DMS114 treated with DMSO at 0.1 percent for 48 hours (cell line): Measurements from ENCODE around the gene P2RX1.

Source experiments
- DNase-seq: peaks from one replicate; lab custom pipeline; 2025; ENCODE audit not compliant: unreplicated experiment; lab: John Stamatoyannopoulos, UW

The P2RX1 gene

DNA sequence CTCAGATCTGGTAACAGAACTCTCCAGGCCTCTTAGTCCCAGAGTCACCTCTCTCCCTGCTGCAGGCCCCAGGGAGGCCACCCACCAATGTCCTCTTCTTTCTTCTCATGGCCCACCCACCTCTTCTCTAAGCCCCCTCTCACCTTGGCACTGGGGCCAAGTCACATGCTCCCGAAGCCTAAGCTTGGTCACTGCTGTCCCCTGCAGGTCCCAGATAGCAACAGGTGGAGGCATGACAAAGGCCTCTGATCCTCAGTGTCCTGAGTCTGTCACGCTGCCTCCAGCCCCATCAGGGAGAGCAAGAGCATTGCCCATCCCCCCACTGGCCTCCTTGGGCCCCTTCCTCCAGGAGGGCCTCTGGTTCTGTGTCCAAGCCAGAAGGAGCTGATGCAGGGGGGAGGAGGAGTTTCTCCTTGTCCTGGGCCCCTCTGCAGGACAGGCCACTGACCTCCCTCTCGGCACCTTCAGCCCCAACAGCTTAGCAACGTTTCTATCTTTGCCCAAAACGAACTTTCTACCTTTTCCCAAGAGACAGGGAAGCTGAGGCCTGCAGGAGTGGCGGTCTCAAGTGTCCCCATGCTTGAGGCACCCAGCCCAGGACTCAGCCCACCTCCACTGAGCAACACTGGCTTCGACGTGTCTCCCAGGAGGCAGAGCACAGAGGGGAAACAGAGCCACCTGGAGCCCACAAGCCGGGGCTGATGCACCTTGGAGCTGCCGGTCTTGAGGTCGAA lies 8.6 kb downstream of the P2RX1 start:
- no peak for DNase-seq

DNA sequence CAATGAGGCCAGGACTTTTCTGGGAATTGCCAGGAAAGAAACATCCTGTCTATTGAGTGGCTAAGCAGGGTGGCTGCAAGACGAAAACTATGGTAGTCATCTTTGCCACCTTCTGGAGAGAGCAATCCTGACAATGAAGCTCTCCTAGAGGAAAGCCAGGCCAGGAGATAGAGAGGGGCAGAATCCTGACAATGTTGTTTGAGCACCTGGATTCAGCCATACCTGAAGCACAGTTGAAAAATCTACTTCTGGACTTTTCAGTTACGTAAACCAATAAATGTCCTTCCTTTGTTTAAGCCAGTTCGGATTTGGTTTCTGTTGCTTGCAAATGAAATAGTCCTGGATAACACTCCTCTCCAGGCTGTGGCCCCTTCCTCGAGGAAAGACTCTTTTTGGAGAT lies 9.4 kb downstream of the P2RX1 start:
- DNase-seq: no peak

DNA sequence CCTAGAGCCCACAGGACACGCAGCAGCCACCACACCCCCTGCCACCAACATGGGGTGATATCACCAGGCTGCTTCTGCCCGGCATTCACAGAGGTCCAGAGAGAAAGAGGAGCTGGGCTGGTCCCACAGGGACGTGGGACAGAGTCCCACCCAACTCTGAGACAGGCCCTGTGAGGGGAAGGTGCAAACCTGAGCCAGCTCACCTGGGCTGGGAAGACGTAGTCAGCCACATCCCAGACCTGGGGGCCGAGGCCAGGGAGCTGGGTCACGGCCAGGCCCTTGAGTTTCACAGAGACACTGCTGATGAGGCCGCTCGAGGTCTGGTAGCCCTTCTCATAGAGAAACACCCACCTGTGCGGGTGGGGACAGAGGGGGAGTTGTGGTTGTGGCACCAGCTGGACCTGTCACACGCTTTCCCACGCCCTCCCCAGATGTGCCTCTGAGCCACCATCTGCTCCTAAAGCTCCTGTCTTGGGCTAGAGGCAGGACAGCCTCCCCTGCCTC lies 11.2 kb downstream of the P2RX1 start:
- no peak for DNase-seq

DNA sequence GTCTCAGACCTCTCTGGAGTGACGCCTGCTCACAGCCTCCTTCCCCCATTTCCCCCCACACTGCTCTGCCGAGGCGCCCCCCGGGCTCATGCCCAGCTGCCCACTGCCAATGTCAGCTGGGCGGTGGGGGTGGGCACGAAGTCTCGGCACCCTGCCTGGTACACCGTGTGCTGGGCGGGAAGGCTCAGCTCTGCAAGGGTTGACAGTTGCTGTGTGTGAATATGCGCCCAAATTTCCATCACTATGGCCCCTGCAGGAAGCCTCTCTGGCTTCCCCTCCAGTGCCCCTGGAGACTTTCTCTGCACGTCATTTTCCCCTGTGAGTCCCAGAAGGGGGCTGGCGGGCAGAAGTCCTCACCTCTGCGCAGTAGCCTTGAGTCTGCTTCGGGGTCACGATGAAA lies 11.8 kb downstream of the P2RX1 start:
- DNase-seq: no peak

DNA sequence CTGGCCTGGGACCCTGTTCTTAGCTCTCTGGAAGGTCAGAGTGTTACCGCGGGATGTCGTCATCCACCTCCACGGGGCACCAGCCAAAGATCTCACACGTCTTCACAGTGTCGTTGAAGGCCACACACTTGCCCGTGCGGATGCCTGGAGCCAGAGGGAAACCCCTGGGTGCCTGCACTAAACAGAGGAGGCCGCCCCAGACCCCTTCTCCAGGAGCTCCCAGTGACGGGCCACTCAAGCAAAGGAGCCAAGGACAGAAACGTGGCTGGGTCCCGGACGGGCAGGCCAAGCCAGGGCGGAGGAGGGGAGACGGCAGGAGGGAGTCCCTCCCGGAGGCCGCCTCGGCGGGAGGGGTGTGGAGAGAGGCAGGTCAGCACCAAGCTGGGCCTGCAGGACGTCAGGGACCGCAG lies 12.4 kb downstream of the P2RX1 start:
- DNase-seq: no peak

DNA sequence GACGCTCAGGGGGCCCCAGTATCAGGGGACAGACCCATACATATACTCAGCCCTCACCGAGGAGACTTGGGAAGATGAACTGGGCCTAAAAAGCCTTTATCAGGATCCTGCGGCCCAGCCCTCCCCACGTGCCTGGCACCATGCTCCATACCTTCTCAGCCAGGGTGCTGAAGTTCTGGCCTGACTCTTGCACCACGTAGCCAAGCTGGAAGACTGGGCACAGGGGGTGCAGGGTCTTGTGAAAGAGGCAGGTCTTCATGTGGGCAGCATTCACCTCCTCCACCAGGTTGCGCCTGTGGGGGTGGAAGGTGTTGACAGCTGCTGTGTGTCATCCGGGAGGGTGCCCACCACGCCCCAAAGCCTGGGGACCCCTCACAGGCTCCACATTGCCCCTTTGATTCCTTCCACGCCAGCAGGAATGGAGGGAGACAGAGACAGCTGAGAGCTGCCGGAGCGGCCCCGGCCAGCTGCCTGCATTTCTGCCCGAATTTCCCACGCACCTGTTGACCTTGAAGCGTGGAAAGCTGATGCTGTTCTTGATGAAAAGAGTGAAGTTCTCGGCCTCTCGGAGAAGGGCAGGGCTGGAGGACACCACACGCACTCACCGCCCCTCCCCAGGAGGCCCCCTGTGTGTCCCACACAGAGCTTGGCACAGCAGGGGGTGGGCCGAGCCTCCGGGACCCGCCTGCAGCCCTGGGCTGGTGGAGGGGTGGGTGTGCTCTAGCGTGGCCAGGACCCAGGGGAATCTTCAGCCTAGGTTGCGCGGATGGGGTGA lies 13.0 kb downstream of the P2RX1 start:
- no peak for DNase-seq

DNA sequence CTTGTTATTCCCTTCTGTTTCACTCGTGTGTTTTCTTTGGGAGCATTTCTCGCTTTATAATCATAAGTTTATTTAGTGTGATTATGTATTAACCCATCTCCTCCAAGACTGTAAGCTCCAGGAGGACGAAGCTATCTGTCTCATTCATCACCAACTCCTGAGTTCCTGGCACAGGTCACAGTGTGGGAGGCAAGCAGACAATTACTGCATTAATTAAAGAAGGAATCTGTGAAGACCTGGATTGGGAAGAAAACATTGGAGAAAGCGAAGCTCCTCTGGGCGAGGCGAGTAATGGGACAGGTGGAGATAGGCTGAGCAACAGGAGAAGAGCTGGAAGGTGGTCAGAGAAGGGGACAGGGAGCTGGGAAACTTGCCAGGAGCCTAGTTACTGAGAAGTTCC lies 15.6 kb downstream of the P2RX1 start:
- no peak for DNase-seq

DNA sequence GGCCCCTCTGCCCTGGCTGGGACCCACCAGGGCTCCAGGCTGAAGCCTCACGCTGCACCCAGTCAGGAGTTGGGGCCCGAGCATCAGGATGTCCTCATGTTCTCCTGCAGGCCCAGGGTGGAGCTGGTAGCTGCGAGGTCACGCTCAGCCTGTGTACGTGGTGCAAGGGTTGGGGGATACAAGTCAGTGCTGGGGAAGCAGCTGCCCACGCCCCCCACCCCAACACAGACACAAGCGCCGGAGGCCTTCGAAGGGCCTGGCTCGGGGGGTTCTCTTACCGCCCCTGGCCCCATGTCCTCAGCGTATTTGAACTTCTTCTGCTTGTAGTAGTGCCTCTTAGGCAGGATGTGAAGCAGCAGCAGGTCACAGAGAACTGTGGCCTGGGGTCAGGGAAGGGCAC lies 18.5 kb downstream of the P2RX1 start:
- no peak for DNase-seq

DNA sequence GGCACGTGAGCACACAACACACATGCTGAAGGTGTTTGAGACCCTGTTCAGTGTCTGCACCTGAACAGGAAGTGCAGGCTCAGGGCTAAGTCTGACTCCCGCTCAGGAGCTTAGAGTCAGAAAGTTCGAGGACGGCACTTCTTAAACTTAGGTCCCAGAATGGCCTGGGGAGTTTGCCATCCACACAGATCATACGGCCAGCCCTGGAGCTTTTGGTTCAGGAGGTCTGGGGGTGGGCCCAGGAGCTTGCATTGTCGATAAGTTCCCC lies 19.4 kb downstream of the P2RX1 start:
- no peak for DNase-seq

DNA sequence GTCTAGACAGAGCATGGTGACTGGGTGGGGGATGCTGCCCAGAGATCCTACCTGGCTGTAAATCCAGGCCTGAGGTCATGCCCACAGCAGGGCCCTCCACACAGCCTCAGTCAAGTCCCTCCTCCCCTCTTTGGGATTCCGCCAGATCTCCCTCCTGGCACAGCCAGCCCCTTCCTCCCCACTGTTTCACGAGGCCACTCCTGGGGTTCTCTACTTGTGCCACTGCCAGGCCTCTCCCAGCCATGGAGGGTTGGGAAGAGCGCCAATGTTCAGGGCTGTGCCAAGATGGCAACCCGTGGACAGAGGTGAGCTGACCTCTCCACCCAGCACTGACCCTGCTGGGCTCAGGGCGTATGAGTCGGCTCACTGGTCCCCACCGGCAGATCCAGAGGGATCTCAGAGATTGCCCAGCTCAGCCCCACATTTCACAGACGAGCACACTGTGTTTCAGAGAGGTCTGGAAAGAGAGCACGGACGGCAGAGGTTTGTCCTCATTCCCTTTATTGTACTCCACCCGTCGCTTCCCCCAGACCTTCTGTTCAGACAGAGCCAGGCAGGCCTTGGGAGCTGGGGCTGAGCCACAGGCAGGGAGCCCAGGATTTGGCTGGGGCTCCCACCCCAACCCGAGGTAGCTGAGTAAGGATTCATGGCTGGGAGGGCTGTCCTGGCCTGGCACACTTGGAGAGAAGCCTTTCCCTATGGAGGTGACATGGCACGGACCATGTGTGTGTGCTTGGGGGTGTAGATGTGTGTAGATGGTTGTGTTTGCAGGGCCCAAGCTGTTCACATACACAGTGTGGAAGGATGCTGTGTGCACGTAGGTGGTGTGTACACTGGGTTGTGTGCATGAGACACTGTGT lies 19.9 kb downstream of the P2RX1 start:
- no peak for DNase-seq

DNA sequence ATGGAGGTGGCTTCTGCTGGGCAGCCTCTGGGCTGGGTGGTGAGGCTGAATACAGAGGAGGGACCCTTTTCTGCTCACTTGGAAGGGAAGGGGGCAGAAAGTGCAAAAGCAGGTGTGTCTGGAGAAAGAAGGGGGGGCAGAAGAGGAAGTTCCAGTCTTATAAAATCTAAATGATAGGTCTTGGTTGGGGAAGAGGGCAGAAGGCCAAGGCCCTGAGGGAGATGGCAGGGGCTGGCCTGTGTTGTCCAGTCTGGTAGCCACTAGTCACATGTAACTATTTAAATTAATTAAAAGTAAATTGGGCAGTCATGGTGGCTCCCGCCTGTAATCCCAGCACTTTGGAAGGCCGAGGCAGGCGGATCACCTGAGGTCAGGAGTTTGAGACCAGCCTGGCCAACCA lies 20.9 kb downstream of the P2RX1 start:
- no peak for DNase-seq

DNA sequence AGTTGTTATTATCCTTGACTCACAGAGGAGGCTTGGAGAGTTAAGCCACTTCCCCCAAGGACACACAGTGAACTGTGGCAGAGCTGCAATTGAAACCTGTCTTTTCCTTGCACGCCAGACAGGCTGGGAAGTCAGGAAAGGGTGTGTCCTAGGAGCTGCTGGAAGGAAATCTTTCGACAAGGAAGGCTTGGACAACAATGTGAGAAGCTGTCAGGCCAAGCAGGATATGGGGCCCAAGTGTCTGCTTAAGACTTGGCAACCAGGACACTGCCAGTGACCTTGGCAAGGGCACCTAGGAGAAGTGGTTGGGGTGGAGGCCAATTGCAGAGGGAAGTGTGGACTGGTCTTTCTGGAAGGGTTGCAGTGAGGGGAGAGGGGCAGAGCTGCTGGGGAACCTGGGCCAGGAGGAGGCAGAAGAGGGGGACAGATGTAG lies 21.3 kb downstream of the P2RX1 start:
- no peak for DNase-seq

DNA sequence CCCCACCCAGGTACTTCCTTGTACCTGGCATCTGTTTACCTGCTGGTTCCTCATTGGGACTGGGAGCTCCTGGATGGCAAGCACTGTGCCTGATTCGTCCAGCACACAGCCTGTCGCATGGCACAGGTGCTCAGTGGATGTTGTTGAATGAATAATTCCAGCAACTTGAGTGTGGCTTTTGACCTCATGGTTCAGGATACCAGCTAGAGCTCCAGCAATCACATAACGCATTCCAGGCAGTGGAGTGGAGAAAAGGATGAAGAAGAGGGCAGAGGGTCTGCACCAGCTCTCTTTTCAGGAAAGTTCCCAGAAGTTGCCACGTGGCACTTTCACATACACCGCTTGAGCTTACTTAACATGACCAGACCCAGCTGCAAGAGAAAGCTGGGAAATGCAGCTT lies 22.1 kb downstream of the P2RX1 start:
- DNase-seq: no peak

DNA sequence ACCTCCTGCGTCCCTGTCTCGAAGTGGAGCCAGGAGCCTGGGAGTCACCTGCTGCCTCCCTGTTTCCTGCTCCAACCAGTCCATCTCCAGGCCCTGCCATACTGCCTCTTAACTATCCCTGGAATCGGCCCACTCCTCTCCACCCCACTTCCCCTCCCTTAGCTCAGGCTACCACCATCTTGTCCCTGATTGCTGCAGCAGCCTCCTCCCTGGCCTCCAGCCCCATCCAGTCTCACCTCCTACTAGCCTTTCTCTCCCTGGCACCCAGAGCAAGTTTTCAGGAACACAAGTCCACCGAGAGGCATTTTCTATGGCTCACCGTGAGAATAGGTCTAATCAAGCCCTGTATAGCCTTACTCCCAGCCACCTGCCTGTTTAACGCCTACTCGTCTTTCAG lies 22.5 kb downstream of the P2RX1 start:
- DNase-seq: no peak

DNA sequence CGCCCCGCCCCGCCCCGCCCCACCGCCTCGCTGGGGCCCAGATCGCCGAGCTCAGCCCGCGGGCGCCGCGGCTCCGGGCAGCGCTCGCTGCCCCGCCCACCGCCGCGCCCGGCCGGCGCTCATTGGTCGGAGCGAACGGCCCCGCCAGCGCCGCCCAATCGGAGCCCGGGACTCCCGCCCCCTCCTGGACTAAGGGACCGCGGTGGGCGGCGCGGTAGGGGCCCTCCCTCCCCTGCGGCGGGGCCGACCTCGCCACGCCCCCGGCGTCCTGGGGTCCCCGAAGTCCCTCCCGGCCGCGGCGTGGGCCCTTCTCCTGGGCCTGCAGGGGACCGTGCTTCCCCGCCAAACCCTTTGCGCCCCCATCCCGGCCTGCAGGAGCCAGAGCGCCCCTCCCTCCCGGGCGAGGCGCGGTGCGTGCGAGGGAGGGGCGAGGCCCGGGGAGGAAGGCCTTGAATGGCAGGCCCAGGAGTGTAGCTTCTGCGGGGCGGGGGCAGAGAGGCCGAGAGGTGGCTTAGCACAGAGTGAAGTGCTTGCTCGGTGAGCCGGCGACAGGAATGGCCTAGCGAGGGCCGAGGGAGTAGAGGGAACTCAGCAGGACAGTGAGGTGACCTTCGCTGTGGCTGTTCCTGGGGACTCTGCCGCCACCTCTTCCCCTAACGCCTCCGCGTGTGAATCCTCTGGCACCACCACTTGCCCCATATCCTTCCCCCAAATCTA lies 23.1 kb downstream of the P2RX1 start, which contains the start of gene CAMKK1:
Gene CAMKK1, minus strand, starts transcription at position 51 of the 717 bp plus-strand sequence. CDS start 7,366 bp downstream, outside the sequence.
- peak; percentile 64 for DNase-seq

DNA sequence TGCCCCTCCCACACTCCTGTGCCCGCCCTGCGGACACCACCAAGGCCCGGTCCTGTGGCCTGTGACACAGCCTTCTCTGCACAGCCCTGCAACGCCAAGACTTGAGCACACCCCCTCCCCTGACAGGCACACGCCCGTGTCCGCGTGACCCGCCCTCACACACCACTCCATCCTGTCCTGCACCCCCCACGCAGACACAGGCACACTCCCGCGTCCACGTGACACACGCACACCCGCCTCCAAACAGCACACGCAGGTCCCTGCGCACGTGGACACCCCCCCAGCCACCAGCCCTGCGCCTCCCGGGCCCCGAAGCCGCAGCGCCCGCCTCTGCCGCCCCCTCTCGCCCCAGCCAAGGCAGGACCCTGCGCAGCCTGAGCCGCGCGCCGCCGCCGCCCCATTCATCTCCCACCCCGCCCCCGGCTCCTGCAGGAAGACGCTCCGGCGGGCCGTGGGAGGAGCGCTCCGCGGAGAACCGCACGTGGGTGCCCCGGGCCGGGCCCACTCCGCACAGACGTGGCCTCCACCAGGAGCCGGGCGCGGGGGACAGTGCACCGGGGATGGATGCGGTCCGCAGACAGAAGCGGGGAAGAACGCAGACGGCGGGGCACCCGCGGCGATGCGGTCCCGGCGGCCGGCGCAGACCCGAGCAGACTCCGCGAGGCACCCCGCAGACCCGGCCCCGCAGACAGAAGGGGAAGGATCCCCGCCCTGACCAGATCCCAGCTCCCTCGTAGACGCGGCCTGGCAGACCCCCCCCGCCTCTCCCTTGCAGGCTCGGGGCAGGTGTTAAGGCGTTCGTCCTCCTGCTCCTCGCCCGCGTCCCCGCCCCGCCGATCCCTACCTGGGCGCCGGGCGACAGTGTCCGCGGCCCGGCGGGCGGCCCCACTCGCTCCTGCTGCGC lies 23.9 kb downstream of the P2RX1 start:
- peak; percentile 19 for DNase-seq

DNA sequence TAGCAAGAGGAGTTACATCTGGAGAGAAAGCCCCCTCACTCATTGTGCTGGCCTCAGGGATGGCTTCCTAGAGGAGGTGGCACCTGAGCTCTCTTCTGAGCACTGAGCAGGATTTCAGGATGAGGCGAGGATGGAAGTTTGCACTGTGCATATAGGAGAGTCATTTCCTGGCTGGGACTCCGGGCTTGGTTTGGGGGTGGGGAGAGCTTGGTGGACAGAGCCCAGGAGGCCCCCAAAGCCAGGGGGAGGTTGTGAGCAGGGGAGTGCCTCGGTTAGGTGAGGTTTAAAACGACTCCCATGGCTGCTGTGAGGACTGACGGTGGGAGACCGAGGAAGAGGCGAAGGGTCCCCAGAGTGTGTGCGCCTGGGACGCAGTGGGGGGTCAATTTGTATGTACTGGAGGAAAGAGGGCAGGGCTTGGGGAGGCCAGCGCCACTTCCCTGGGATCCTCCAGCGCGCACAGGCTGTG lies 24.6 kb downstream of the P2RX1 start:
- DNase-seq: no peak

DNA sequence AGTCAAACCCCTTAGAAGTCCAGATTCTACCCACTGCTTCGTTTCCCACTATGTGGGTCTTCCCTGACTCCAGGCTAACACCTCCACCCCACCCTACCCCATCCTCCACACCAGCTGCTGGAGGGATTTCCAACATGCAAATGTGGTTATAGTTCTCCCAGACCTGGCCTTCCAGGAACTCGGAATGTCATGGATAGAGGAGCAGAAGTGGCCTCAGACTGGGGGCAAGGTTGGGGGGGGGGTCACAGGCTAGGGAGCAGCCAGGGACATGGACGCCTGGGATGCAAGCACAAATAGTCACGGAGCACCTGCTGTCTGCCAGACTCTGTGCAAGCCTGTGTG lies 25.4 kb downstream of the P2RX1 start:
- no peak for DNase-seq

DNA sequence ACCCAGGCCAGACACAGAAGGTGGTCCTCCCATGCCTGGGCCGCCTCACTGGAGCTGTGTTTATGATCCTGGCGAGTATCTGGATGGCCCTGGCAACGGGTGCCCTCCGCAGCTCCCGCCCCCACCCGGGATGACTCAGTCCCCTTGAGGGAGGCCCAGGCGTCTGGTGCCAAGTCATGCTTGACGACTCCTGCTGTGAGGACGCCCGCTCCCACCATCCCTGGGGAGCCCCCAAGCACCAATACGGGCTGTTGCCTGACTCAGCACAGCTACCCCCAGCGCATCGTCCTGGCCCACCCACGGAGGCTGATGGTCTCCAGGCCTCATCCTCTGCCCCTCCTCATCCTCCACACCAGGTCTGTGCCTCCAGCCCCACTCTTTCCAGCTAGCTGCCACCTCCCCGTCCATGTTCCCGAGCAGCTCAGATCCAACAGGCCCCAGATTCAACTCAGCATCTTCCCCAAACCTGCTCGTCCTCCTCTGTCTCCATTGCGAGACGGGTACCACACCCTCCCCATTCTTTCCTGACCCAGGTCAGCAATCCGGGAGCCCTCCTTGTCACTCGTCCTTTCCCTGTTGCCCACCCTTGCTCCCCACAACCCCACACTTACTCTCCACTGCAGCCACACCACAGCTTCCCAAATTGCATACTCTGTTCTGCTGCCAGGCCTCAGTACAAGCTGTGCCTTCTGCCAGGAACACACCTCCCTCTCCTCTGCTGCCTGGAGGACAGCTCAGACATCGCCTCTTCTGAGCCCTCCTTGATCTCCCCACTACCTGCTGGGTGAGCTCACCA lies 26.0 kb downstream of the P2RX1 start:
- DNase-seq: no peak
